H4 (cell line): Measurements from ENCODE around the gene CABLES2. TPM values are rescaled to one million over a fixed set of nuclear protein-coding genes. Genes with fewer than 3 reads are reported as not detected.
"Not testable (repeated sequence)": the region's sequence is repeated elsewhere in the genome, so short reads cannot be mapped to it uniquely, and the experiment has no call there.

Experiments used
- DNase-seq: peaks from one replicate; pipeline ENCODE4 v3.0.0-alpha.2; 2015; ENCODE audit warnings: low spot score
- total RNA-seq: library from RNA; depleted of rRNA; stranded (reverse); fragments of >200 nt; shearing (Covaris generic); gene quantifications from 2 replicates; pipeline ENCODE4 v1.2.3, GENCODE V29; 2014

The CABLES2 gene
- total RNA-seq, 1 experiment from 2014 or later: 4.8 TPM

- DNase-seq: no peak
These were observed 26.8 kb upstream of the CABLES2 start for GRCh38 chr20:62433658-62434497.

- DNase-seq: no peak
These were observed 23.9 kb upstream of the CABLES2 start for GRCh38 chr20:62430866-62431447.

GRCh38 chr20:62430311-62430853 lies 23.3 kb upstream of the CABLES2 start:
- no peak for DNase-seq

GRCh38 chr20:62429455-62430310 lies 22.6 kb upstream of the CABLES2 start:
- DNase-seq: no peak

- no peak for DNase-seq
These were observed 21.6 kb upstream of the CABLES2 start for GRCh38 chr20:62428396-62429295.

- no peak for DNase-seq
These were observed 20.9 kb upstream of the CABLES2 start for GRCh38 chr20:62428002-62428372.

GRCh38 chr20:62427172-62428001 lies 20.3 kb upstream of the CABLES2 start, which contains the start of gene RBBP8NL:
Gene RBBP8NL, minus strand, starts transcription at chr20:62427539. Its CDS starts 7,892 bp downstream, at chr20:62419647.
- no peak for DNase-seq

GRCh38 chr20:62426699-62427131 lies 19.6 kb upstream of the CABLES2 start:
- no peak for DNase-seq

- DNase-seq: not testable (repeated sequence)
These were observed 18.9 kb upstream of the CABLES2 start for GRCh38 chr20:62426059-62426348.

- DNase-seq: no peak
These were observed 18.4 kb upstream of the CABLES2 start for GRCh38 chr20:62425281-62426058.

- no peak for DNase-seq
These were observed 17.4 kb upstream of the CABLES2 start for GRCh38 chr20:62424249-62425107.

GRCh38 chr20:62423326-62423706 lies 16.2 kb upstream of the CABLES2 start:
- no peak for DNase-seq

- no peak for DNase-seq
These were observed 15.7 kb upstream of the CABLES2 start for GRCh38 chr20:62422636-62423325.

- DNase-seq: no peak
These were observed 14.6 kb upstream of the CABLES2 start for GRCh38 chr20:62421716-62421990.

GRCh38 chr20:62420846-62421715 lies 14.0 kb upstream of the CABLES2 start:
- no peak for DNase-seq

- no peak for DNase-seq
These were observed 12.7 kb upstream of the CABLES2 start for GRCh38 chr20:62419759-62420158.
